CD4-positive, alpha-beta T cell treated with Interleukin-21 for 1 hour (primary cell): Measurements from ENCODE around the gene F12.

Experiments
- DNase-seq: peaks from one replicate; pipeline ENCODE4 v3.0.0-alpha.2; 2020

The F12 gene

GRCh38 chr5:177410575-177410974 is 1.2 kb upstream of the F12 start:
- DNase-seq = peak; percentile 33

- peak; percentile 27 for DNase-seq
These were observed 3.6 kb downstream of the F12 start for GRCh38 chr5:177405805-177406204.

- DNase-seq = no peak
These were observed 4.1 kb downstream of the F12 start for GRCh38 chr5:177405312-177405711.

- no peak for DNase-seq
These were observed 4.7 kb downstream of the F12 start for GRCh38 chr5:177404641-177405179.

DNA sequence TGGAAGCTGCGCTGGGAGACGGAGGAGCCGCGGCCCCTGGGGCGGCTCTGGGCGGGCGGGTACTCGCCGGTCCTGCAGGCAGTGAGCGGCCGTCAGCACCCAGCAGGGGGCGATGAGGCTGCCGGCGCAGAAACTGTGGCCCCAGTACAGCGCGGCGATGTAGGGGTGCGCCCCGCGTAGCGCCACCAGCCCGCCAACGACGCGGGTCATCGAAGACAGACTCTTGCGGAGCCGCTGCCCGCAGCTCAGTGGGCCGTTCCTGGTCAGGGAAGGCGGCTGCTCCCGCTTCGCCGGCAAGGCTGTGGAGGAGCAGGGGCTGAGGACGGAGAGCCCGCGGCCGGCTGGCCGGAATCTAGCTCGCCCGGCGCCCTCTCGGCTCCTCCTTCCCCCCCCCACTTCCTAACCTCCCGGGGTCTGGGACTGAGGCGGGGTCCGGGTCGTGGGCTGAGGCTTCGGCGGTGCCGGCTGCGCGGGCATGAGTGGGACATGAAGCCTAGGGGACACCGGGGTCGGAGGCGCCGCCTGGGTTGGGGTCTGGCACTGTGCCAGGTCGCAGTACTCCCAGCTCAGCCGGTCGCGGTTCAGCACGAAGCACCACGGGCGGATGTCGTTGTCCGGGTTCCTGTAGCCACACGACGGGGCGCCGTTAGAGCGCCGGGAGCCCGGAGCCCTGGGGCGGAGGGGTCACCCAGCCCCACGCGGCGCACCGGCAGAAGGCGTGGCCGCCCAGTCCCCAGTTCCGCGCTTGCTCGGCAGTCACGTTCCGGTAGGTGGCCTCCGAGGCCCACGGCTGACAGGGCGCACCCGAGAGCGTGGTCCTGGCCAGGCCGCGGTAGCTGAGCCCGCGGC is 5.3 kb downstream of the F12 start:
- DNase-seq = peak; percentile 91

DNA sequence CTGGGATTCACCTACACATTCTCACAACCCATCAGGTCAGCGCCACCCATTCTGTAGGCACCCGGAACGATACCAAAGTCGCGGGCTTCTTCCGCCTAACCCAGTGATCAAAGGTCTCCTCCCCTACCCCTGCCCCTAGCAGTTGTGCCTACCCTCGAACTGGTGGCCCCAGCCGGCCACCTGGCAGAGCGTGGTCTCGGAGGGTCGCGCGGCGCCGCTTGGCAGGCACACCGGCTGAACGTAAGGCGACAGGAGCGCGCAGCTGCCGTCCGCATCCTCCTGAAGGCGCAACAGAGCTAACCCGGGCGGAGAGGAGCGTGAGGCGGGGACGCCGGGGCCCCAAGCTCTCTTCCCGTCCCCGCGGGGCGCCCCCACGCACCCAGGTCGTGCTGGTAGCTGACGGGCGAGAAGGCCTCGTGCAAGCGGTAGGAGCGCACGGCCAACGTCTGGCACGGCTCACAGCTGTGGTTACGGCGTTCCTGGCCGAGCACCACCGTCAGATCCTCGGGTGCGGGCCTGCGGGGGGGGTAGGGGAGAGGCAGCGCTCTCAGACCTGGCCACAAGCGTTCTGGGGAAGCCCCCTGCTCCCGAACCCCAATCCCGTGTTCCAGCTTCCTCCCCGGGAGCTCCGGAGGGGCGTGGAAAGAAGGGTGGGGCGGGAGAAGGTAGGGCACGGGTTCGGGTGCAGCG is 6.1 kb downstream of the F12 start:
- DNase-seq = peak; percentile 66

- DNase-seq = peak; percentile 74
These were observed 6.9 kb downstream of the F12 start for GRCh38 chr5:177402271-177403043.

- no peak for DNase-seq
These were observed 9.1 kb downstream of the F12 start, which contains the start of gene PFN3 for GRCh38 chr5:177399997-177400868. TSS of gene PFN3 (minus strand) at chr5:177400661. CDS start at chr5:177400576, 85 bp downstream.

DNA sequence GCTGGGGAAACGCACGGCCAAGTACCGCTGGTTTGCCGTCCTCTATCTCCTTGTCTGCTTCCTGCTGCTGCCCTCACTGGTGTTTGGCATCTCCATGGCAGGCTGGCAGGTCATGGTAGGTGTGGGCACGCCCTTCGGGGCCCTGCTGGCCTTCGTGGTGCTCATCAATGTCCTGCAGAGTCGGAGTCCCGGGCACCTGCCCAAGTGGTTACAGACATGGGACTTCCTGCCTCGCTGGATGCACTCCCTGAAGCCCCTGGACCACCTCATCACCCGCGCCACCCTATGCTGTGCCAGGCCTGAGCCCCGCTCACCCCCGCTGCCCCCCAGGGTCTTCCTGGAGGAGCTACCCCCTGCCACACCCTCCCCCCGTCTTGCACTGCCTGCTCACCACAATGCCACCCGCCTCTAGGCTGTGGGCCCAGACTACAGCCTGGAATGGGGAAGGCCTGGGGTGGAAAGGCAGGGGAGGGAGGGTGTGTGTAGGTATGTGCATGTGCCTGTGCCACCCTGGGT is 11.4 kb downstream of the F12 start:
- DNase-seq = no peak

- no peak for DNase-seq
These were observed 12.6 kb downstream of the F12 start for GRCh38 chr5:177396807-177397206.

GRCh38 chr5:177396078-177396477 is 13.3 kb downstream of the F12 start:
- no peak for DNase-seq

GRCh38 chr5:177393990-177394389 is 15.4 kb downstream of the F12 start:
- no peak for DNase-seq

- DNase-seq = no peak
These were observed 16.1 kb downstream of the F12 start for GRCh38 chr5:177393206-177393765.

DNA sequence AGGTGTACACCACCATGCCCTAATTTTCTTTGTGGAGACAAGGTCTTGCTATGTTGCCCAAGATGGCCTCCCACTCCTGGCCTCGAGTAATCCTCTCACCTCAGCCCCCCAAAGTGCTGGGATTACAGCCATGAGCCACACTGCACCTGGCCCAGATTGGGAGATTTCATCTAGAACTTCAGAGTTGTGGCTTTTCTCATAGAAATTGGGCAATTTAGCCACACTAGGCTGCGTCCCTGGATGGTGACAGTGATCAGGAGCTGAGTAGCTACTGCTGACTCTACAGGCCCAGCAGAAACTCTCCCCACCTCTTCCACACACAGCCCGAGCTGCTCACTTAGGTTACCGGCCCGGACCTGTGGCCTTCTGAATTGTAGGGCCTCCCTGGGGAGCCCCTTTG is 16.6 kb downstream of the F12 start:
- DNase-seq = no peak

GRCh38 chr5:177390363-177391300 is 18.7 kb downstream of the F12 start:
- DNase-seq = peak; percentile 90

DNA sequence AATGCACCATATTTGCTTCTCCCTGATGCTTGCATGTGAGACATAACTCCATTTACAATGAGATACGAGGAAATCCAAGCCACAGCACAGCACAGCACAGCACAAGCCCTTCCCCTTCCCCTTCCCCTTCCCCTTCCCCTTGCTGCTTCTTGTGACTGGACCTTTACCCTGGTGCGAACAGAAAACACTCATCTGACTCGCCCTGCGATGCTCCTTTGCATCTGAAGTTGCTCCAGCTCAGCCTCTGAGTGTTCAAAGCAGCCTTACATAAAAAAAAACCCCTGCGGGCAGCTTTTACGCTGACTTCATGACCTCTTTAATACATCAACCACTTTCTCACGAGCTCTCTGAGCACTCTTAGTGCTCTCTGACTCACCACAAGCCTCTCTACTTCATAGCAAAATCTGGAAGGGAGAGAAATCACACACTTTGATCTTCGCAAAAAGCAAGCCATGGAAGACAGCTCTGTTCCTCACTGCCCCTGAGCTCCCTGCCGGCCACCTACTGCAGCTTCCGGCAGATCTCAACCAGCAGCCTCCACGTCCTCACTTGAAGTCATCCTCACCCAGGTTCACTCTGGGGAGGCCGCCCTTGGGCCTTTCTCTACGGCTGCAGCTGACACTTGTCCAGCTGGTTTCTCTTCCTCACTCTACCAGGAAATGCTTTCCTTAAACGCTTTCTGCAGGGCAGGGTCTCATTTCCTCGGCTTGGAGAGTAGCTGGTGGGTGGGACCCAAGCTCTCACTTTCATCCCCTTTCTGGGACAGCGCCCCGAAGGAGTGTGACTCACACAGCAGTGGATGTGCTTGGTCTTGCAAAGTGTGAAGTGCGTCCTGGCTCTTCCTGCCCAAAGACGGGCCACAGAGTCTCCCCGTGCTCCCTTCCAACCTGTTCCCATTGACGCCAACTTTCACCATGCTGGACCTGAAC is 19.9 kb downstream of the F12 start:
- peak; percentile 76 for DNase-seq

DNA sequence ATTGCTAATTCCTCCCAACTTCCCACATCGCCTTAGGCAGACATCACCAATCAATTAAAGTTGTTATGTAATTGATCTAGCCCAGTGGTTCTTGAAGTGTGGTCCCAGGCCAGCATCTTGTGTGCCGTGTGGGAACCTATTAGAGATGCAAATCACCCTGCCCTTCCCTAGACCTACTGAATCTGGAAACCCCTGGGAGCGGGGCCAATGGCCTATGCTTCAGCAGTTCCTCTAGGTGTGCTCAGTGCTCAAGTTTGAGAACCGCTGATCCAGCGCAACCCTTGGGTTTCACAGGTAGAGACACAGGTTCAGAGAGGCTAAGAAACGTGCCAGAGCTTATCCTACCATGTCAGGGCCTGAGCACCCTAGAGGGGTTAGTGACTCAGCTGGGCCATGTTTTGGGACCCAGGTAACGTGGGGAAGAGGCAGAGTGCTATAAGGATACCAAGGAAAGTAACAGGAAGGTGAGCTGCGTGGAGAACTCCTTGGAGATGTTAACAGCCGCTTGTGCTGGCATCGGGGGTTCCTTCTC is 20.8 kb downstream of the F12 start:
- no peak for DNase-seq

- no peak for DNase-seq
These were observed 22.0 kb downstream of the F12 start for GRCh38 chr5:177387405-177387804.

DNA sequence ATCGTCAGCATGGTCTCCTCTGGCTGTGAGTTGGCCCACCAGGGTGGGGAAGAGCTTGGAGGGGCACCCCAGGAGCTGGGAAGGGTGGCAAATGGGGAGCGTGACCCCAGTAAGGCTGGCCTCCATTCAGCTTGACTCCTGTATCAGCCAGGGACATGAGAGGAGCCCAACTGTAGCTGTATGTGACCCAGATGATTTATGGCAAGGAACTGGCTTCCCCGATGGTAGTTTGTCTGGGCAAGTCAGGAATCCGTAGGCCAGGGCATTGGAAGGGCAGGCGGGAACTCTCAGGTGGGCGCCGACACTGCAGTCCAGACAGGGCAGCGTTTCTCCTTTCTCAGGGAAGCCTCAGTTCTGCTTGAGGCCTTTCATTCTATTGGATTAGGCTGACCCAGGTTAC is 22.8 kb downstream of the F12 start:
- no peak for DNase-seq
